Breast epithelium (tissue), 3 donors: ENCODE measurements around the gene COL4A4.

ENCODE experiments used
- CTCF ChIP-seq, 3 donors: fragments of 450-650 bp; IDR thresholded peaks; one replicate each; pipeline ENCODE4 v1.5.1; 2016 to 2017; ENCODE audit warnings: antibody characterized with exemption in 3 of 3, mild to moderate bottlenecking in 3 of 3, moderate library complexity in 3 of 3
- POLR2A ChIP-seq: fragments of 450-650 bp; IDR thresholded peaks from one replicate; pipeline ENCODE4 v1.6.1; 2016; ENCODE audit warnings: antibody characterized with exemption, mild to moderate bottlenecking, moderate library complexity
- POLR2AphosphoS5 ChIP-seq, 3 donors: sonication (generic); formaldehyde crosslinking; IDR thresholded peaks; one replicate each; pipeline ENCODE4 v1.6.1; 2017; ENCODE audit warnings: antibody characterized with exemption in 3 of 3

GRCh38 chr2:226977775-226978190 lies 186.2 kb downstream of the COL4A4 start:
- TF ChIP-seq POLR2AphosphoS5 (IDR thresholded peaks at IDR 0.05) = no peak
- TF ChIP-seq CTCF (IDR thresholded peaks at IDR 0.05) = no peak
- TF ChIP-seq POLR2A = no peak
